Measurements from ENCODE around the gene IGFLR1.

GRCh38 chr19:35740108-35740422, 2.2 kb downstream of the IGFLR1 start:
- TF ChIP-seq, protein P1, sequence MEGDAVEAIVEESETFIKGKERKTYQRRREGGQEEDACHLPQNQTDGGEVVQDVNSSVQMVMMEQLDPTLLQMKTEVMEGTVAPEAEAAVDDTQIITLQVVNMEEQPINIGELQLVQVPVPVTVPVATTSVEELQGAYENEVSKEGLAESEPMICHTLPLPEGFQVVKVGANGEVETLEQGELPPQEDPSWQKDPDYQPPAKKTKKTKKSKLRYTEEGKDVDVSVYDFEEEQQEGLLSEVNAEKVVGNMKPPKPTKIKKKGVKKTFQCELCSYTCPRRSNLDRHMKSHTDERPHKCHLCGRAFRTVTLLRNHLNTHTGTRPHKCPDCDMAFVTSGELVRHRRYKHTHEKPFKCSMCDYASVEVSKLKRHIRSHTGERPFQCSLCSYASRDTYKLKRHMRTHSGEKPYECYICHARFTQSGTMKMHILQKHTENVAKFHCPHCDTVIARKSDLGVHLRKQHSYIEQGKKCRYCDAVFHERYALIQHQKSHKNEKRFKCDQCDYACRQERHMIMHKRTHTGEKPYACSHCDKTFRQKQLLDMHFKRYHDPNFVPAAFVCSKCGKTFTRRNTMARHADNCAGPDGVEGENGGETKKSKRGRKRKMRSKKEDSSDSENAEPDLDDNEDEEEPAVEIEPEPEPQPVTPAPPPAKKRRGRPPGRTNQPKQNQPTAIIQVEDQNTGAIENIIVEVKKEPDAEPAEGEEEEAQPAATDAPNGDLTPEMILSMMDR (IDR thresholded peaks at IDR 0.05; ENCODE audit: insufficient read depth, low read depth, low read length), result no peak
- TF ChIP-seq EZH2 (IDR thresholded peaks at IDR 0.05; ENCODE audit: insufficient read depth, low read length), result no peak

Measured in astrocyte (in vitro differentiated cells and primary cell).